ENCODE measurements around the gene EFHD1. TPM values are rescaled to one million over a fixed set of nuclear protein-coding genes. Genes with fewer than 3 reads are reported as not detected.

EFHD1 gene
- total and polyA plus RNA-seq, 4 experiments from 2014 or later = 1.4 to 3.6 (median 1.5) TPM

DNA sequence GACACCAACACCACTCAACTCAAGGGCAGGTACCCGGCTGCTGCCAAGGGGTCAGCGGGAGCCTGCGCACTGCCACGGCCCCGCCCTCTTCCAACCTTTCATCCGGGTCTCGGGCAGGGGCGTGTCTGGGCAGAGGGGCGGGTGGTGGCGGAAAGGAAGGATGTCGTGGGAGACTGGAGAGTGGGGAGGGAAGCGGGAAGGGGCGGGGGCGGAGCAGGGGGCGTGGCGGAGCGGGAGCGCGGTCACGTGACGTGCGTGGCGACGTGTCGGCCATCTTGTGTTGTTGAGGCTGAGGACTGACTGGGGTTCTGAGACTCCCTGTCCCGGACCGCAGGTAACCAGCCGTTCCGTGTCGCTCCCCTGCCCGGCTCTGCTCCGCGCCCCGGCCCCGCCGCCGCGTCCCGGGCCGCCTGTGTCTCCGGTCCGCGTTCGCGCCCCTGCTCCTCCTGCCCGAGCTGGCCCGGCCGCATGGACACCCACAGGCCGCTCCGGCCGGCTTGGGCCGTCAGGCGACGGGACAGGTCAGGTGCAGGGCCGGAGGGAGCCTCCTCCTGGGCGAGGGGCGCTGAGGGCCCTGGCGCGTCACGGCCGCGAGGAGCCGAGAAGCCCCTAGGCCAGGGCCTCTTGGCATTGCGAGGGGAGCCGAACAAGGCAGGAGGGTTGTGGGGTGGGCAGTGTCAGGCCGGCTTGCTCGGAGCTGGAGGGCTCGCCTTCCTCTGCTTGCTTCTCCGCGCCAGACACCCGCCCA is 63.8 kb downstream of the EFHD1 start, which contains the start of gene GIGYF2:
Gene GIGYF2, plus strand, starts transcription at position 273 of the 748 bp plus-strand sequence. CDS start 37,867 bp downstream, outside the sequence.
- ChIA-PET POLR2A (ENCODE audit: partially characterized antibody) (interaction anchor here (0.7 kb wide), 1 partner anchor 571 kb away, joined by 3 read pairs; no protein-coding TSS in a partner anchor), CTCF (ENCODE audit: partially characterized antibody) (interaction anchor here (1.0 kb wide), 1 partner anchor 92 kb away, joined by 3 read pairs; no protein-coding TSS in a partner anchor)
- H3K9me3 ChIP-seq (ENCODE audit: control insufficient read depth in 1 of 2, low read length in 2 of 2) = no peaks in the 10 kb centered on the region
- Mint-ChIP-seq H3K4me1 (peaks cover 30 to 51% (median 36%) of the 10 kb centered on the region in 4 donors), H3K27ac (peak within 1 kb of the TSS; percentile 90 to 95 (median 93)), H3K36me3 (peaks cover 14 to 18% of the 10 kb centered on the region in 2 donors), H3K27me3 (no peaks in the 10 kb centered on the region), H3K9me3 (peaks cover 0 to 2% (median 0%) of the 10 kb centered on the region in 8 donors), H3K4me3 (peak within 1 kb of the TSS; percentile 91 to 96 (median 93))
- intact Hi-C loops (cut with micrococcal nuclease) = loop anchor here (2.0 to 10.0 kb wide), 4 partner anchors 90 to 916 kb away; partner anchors contain the start of genes EIF4E2, PDE6D and TIGD1
- peak within 1 kb of the TSS; percentile 55 to 88 for H3K4me3 ChIP-seq (ENCODE audit: low read length in 2 of 2)
- H3K36me3 ChIP-seq (ENCODE audit: insufficient read depth, low read length) = no peaks in the 10 kb centered on the region
- H3K27me3 ChIP-seq (ENCODE audit: insufficient read depth, low read length) = no peaks in the 10 kb centered on the region
- H3K4me1 ChIP-seq (ENCODE audit: insufficient read depth, low read length) = peaks cover 40% of the 10 kb centered on the region
- H3K27ac ChIP-seq (ENCODE audit: low read depth, low read length) = peak within 1 kb of the TSS; percentile 86
- peak; percentile 86 to 91 (median 87) for DNase-seq

DNA sequence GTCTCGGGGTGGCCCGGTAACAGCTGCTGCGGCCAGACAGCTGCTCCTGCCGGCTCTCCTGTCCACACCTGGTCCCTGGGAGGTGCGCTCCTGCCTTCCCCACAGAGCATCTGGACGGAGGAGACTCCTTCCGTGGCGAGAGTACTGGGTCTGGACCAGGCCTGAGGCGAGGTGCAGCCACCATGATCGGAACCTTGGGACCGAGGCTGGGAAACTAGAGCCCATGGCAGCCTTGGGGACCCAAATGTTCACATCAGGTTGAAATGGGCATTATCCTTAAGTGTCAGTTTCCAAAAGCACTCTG is 64.4 kb downstream of the EFHD1 start:
- Mint-ChIP-seq H3K4me1 (peaks cover 33 to 55% (median 39%) of the 10 kb centered on the region in 4 donors), H3K4me3 (peak overlapping the region; percentile 91 to 96 (median 93)), H3K27ac (peak overlapping the region; percentile 49 to 95 (median 92)), H3K9me3 (peaks cover 0 to 2% (median 0%) of the 10 kb centered on the region in 8 donors), H3K36me3 (peaks cover 14 to 21% of the 10 kb centered on the region in 2 donors), H3K27me3 (no peaks in the 10 kb centered on the region)
- DNase-seq = peak in 2 of 5 donors; percentile 11 to 56
- Histone ChIP-seq H3K4me3 (ENCODE audit: low read length in 2 of 2) (peak overlapping the region; percentile 55 to 88), H3K36me3 (ENCODE audit: insufficient read depth, low read length) (no peaks in the 10 kb centered on the region), H3K27ac (ENCODE audit: low read depth, low read length) (peak overlapping the region; percentile 86), H3K9me3 (ENCODE audit: control insufficient read depth in 1 of 2, low read length in 2 of 2) (no peaks in the 10 kb centered on the region), H3K4me1 (ENCODE audit: insufficient read depth, low read length) (peaks cover 40% of the 10 kb centered on the region), H3K27me3 (ENCODE audit: insufficient read depth, low read length) (no peaks in the 10 kb centered on the region)
- CTCF ChIA-PET (ENCODE audit: partially characterized antibody) = no interaction called here
- intact Hi-C loops (cut with micrococcal nuclease) = loop anchor here (2.0 to 10.0 kb wide), 4 partner anchors 90 to 917 kb away; partner anchors contain the start of genes EIF4E2, PDE6D and TIGD1
- POLR2A ChIA-PET (ENCODE audit: partially characterized antibody) = interaction anchor here (0.7 kb wide), 1 partner anchor 570 kb away, joined by 3 read pairs; no protein-coding TSS in a partner anchor

DNA sequence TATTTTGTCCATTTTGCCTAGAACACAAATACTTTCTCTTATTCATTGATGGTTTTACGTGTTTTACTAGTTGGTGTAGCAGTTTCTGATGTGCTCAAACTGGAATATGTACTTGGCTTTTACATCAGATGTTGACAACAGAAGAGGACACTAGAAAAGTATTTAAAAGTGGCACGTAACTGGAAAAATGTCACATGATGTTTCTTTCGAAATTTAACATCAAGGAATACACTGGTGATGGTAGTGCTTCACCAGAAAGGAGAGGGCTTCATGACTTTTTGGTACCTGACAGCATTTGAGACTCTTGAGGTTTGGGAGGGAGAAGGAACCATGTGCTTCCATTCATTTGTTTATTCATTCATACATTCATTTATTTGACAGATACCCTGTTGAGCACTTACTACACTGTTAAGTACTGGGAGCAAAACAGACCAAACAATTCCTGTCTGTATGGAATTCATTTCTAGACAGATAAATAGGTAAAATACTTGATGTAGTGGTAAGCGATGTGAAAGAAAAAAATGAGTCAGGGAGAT is 65.2 kb downstream of the EFHD1 start:
- POLR2A ChIA-PET (ENCODE audit: partially characterized antibody) = no interaction called here
- no peak for DNase-seq
- peak overlapping the region in 6 of 7 donors; percentile 47 to 95 (median 84) for H3K27ac Mint-ChIP-seq
- peaks cover 0 to 2% (median 0%) of the 10 kb centered on the region in 8 donors for H3K9me3 Mint-ChIP-seq
- Histone ChIP-seq H3K4me1 (ENCODE audit: insufficient read depth, low read length) (peaks cover 43% of the 10 kb centered on the region), H3K4me3 (ENCODE audit: low read length in 2 of 2) (peak overlapping the region; percentile 55 to 88), H3K27me3 (ENCODE audit: insufficient read depth, low read length) (no peaks in the 10 kb centered on the region), H3K27ac (ENCODE audit: low read depth, low read length) (peak overlapping the region; percentile 86), H3K36me3 (ENCODE audit: insufficient read depth, low read length) (peaks cover under 1% of the 10 kb centered on the region), H3K9me3 (ENCODE audit: control insufficient read depth in 1 of 2, low read length in 2 of 2) (no peaks in the 10 kb centered on the region)
- peaks cover 16 to 24% of the 10 kb centered on the region in 2 donors for H3K36me3 Mint-ChIP-seq
- peaks cover 35 to 59% (median 42%) of the 10 kb centered on the region in 4 donors for H3K4me1 Mint-ChIP-seq
- CTCF ChIA-PET (ENCODE audit: partially characterized antibody) = no interaction called here
- H3K27me3 Mint-ChIP-seq = no peaks in the 10 kb centered on the region
- intact Hi-C loops (cut with micrococcal nuclease) = loop anchor here (5.0 to 10.0 kb wide), 2 partner anchors 91 to 546 kb away; no protein-coding TSS in a partner anchor
- peak overlapping the region; percentile 91 to 96 (median 93) for H3K4me3 Mint-ChIP-seq

DNA sequence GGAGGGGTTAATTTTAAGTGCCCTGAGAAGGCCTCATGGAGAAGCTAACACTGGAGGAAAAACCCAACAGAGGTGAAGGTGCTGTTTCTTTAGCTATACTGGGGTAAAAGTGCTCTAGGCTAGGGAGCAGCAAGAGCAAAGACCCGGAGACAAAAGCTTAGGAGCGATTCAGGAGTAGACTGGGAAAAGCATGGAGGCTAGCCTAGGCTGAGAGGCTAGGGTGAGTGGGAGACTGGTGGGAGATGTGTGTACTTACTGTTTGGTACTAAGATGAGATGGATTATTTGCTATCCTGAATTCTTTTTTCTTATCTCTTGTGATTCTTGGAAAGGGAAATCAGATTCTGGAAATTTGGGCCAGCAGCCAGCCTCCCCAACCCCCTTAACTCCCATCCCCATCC is 65.7 kb downstream of the EFHD1 start:
- ChIA-PET POLR2A (ENCODE audit: partially characterized antibody) (no interaction called here), CTCF (ENCODE audit: partially characterized antibody) (no interaction called here)
- Histone ChIP-seq H3K36me3 (ENCODE audit: insufficient read depth, low read length) (peaks cover 5% of the 10 kb centered on the region), H3K4me3 (ENCODE audit: low read length in 2 of 2) (no peak overlapping the region), H3K27me3 (ENCODE audit: insufficient read depth, low read length) (no peaks in the 10 kb centered on the region), H3K9me3 (ENCODE audit: control insufficient read depth in 1 of 2, low read length in 2 of 2) (no peaks in the 10 kb centered on the region), H3K4me1 (ENCODE audit: insufficient read depth, low read length) (peaks cover 48% of the 10 kb centered on the region), H3K27ac (ENCODE audit: low read depth, low read length) (no peak overlapping the region)
- peak overlapping the region in 7 of 8 donors; percentile 65 to 96 (median 93) for H3K4me3 Mint-ChIP-seq
- peaks cover 21 to 29% of the 10 kb centered on the region in 2 donors for H3K36me3 Mint-ChIP-seq
- no peaks in the 10 kb centered on the region for H3K27me3 Mint-ChIP-seq
- intact Hi-C loops (cut with micrococcal nuclease) = loop anchor here (5.0 to 10.0 kb wide), 2 partner anchors 92 to 546 kb away; no protein-coding TSS in a partner anchor
- H3K4me1 Mint-ChIP-seq = peaks cover 38 to 64% (median 46%) of the 10 kb centered on the region in 4 donors
- H3K27ac Mint-ChIP-seq = peak overlapping the region in 4 of 7 donors; percentile 47 to 95 (median 74)
- peaks cover 0 to 2% (median 0%) of the 10 kb centered on the region in 8 donors for H3K9me3 Mint-ChIP-seq
- no peak for DNase-seq

DNA sequence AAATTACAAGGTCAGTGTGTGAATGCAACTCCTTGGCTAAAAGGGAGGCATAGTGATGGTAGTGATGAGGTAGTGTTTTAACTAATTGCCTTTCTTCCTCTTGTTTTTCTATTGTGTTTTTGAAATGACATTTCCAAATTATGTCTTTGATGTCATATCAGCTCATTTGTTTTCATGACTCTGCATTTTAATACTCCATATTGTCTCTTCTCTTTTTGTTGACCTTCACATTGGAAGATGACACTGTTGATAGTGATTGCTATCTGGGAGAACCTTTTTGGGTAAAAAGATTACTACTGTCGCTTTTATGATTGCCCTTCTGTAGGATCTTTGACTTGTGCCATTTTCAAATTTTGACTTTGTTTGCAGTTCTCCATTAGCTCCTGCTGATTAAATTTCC is 66.8 kb downstream of the EFHD1 start:
- Mint-ChIP-seq H3K36me3 (peaks cover 30 to 36% of the 10 kb centered on the region in 2 donors), H3K4me1 (peaks cover 38 to 65% (median 49%) of the 10 kb centered on the region in 4 donors), H3K27ac (peak overlapping the region in 2 of 7 donors; percentile 55 to 56), H3K27me3 (no peaks in the 10 kb centered on the region), H3K4me3 (peak overlapping the region in 6 of 8 donors; percentile 27 to 91 (median 40)), H3K9me3 (peaks cover 0 to 2% (median 0%) of the 10 kb centered on the region in 8 donors)
- ChIA-PET POLR2A (ENCODE audit: partially characterized antibody) (no interaction called here), CTCF (ENCODE audit: partially characterized antibody) (no interaction called here)
- Histone ChIP-seq H3K9me3 (ENCODE audit: control insufficient read depth in 1 of 2, low read length in 2 of 2) (no peaks in the 10 kb centered on the region), H3K4me1 (ENCODE audit: insufficient read depth, low read length) (peaks cover 48% of the 10 kb centered on the region), H3K36me3 (ENCODE audit: insufficient read depth, low read length) (peaks cover 5% of the 10 kb centered on the region), H3K27me3 (ENCODE audit: insufficient read depth, low read length) (no peaks in the 10 kb centered on the region), H3K4me3 (ENCODE audit: low read length in 2 of 2) (no peak overlapping the region), H3K27ac (ENCODE audit: low read depth, low read length) (no peak overlapping the region)
- DNase-seq = no peak
- intact Hi-C loops (cut with micrococcal nuclease) = no loop called here

DNA sequence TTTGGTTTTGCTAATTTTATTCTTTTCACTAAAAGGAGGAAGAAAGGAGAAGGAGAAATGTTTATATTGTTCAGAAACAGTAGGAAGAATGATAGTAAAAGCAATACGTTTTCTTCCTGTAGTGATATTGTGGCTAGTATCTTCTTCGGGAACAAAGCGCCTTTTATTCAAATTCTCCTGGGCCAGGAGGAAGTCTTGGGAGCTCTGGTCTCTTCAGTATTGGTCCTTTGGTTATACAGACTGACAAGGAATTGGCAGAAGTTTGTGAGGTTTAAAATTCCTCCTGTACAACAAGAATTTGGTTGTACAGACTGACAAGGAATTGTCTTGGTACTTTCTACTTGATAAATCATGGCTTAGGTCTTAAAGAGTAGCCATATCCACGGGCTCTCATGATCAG is 73.7 kb downstream of the EFHD1 start:
- POLR2A ChIA-PET (ENCODE audit: partially characterized antibody) = no interaction called here
- CTCF ChIA-PET (ENCODE audit: partially characterized antibody) = no interaction called here
- Mint-ChIP-seq H3K4me3 (no peak overlapping the region), H3K27me3 (no peaks in the 10 kb centered on the region), H3K9me3 (no peaks in the 10 kb centered on the region), H3K4me1 (peaks cover 9 to 25% (median 16%) of the 10 kb centered on the region in 4 donors), H3K36me3 (peaks cover 33 to 43% of the 10 kb centered on the region in 2 donors), H3K27ac (no peak overlapping the region)
- Histone ChIP-seq H3K27ac (ENCODE audit: low read depth, low read length) (no peak overlapping the region), H3K27me3 (ENCODE audit: insufficient read depth, low read length) (no peaks in the 10 kb centered on the region), H3K36me3 (ENCODE audit: insufficient read depth, low read length) (peaks cover 19% of the 10 kb centered on the region), H3K4me1 (ENCODE audit: insufficient read depth, low read length) (peaks cover 8% of the 10 kb centered on the region), H3K9me3 (ENCODE audit: control insufficient read depth in 1 of 2, low read length in 2 of 2) (no peaks in the 10 kb centered on the region), H3K4me3 (ENCODE audit: low read length in 2 of 2) (no peak overlapping the region)
- no peak for DNase-seq
- intact Hi-C loops (cut with micrococcal nuclease) = no loop called here

DNA sequence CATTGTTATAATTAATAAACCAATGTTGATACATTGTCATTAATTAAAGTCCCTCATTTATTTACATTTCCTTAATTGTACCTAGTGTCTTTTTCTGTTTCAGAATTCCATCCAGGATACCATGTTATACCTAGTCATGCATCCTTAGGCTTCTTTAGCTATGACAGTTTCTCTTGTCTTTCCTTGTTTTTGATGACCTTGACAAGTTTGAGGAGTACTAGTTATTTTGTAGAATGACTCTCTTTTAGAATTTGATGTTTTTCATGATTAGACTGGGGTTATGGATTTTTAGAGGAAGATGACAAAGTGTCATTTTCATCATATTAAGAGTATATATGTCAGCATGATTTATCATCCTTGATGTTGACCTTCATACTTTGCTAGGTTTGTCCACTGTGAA is 80.1 kb downstream of the EFHD1 start:
- H3K4me1 ChIP-seq (ENCODE audit: insufficient read depth, low read length) = no peaks in the 10 kb centered on the region
- ChIA-PET CTCF (ENCODE audit: partially characterized antibody) (no interaction called here), POLR2A (ENCODE audit: partially characterized antibody) (no interaction called here)
- intact Hi-C loops (cut with micrococcal nuclease) = no loop called here
- Mint-ChIP-seq H3K4me1 (peaks cover 24 to 38% (median 31%) of the 10 kb centered on the region in 4 donors), H3K27me3 (no peaks in the 10 kb centered on the region), H3K9me3 (no peaks in the 10 kb centered on the region), H3K27ac (peak overlapping the region in 1 of 7 donors; percentile 44), H3K36me3 (peaks cover 44 to 52% of the 10 kb centered on the region in 2 donors), H3K4me3 (no peak overlapping the region)
- H3K27ac ChIP-seq (ENCODE audit: low read depth, low read length) = no peak overlapping the region
- H3K9me3 ChIP-seq (ENCODE audit: control insufficient read depth in 1 of 2, low read length in 2 of 2) = no peaks in the 10 kb centered on the region
- H3K27me3 ChIP-seq (ENCODE audit: insufficient read depth, low read length) = no peaks in the 10 kb centered on the region
- no peak for DNase-seq
- H3K36me3 ChIP-seq (ENCODE audit: insufficient read depth, low read length) = peaks cover 6% of the 10 kb centered on the region
- no peak overlapping the region for H3K4me3 ChIP-seq (ENCODE audit: low read length in 2 of 2)

Measured in CD4-positive, alpha-beta memory T cell (primary cell).